ENCODE measurements around the gene HIVEP3. TPM values are rescaled to one million over a fixed set of nuclear protein-coding genes. Genes with fewer than 3 reads are reported as not detected.
A peak's percentile ranks its signal among the peaks of the same experiment; 100 is the strongest.

The HIVEP3 gene
- total RNA-seq, 1 donor from 2014 or later: 73.9 TPM

DNA sequence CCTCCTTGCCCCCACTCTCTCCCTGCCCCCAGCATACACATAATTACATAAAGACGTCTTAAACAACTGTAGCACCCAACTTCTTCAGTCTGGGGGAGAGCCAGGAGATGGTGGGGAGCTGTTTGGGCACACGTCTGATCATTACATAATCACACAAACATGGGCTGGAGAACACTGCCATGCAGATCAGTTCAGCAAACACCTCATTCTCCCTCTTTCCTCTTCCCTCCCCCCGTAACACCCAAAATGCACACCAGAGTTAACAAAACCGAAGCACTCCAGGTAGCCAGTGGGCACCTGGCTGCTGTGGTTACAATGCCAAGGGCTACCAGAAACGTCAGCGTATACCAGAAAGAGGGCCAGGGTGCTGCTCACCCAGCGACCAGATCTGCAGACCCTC, 1.6 kb downstream of the HIVEP3 start:
- peak; percentile 61 for DNase-seq
- Mint-ChIP-seq H3K36me3 (ENCODE audit: low read depth) (peaks cover 2% of the 10 kb centered on the region), H3K4me1 (peaks cover 68% of the 10 kb centered on the region), H3K27me3 (peaks cover 1% of the 10 kb centered on the region), H3K27ac (peak overlapping the region; percentile 82), H3K9me3 (peaks cover 6% of the 10 kb centered on the region), H3K4me3 (peak overlapping the region; percentile 95)
- intact Hi-C loops (cut with micrococcal nuclease): loop anchor here (5.0 kb wide), 1 partner anchor 175 kb away; no protein-coding TSS in a partner anchor

DNA sequence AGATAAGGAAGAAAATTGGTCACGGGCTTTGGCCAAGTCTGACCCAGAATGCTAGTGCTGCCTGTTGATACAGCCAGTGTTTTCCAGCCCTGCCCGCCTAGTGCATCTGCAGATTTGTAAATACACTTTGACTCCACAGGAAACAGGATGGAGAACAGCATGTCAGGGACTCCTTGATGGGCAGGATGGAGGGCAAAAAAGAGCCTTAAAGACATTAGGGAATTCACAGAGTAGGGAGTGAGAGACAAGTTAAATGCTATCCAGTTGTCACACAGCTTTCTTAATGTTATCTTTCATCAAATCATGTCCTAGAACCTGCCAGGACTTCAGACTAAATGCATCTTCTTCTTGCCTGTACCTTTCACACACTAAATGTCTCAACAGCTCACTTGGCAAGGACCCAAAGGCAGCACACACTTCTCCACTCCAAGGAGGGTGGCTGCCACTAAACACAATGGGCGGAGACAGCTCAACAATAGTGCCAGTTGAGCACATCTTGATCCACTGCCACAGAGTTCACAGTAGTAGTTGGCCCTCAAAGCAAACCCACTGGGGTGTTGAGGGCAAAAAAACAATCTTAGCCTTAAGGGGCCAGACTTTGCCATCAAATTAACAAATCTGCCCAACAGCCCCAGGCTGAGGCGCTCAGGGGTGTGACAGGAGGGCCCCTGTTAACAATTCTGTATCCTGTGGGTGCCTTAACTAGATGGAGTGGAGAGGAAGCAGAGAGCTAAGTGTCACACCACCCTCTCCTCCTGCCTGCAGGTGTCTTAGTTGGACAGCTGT, 2.7 kb downstream of the HIVEP3 start:
- intact Hi-C loops (cut with micrococcal nuclease): loop anchor here (2.0 to 5.0 kb wide), 2 partner anchors 17 to 174 kb away; no protein-coding TSS in a partner anchor
- H3K9me3 Mint-ChIP-seq: peaks cover 11% of the 10 kb centered on the region
- H3K36me3 Mint-ChIP-seq (ENCODE audit: low read depth): peaks cover 9% of the 10 kb centered on the region
- peak overlapping the region; percentile 87 for H3K27ac Mint-ChIP-seq
- peaks cover 73% of the 10 kb centered on the region for H3K4me1 Mint-ChIP-seq
- H3K4me3 Mint-ChIP-seq: peak overlapping the region; percentile 95
- peaks cover 3% of the 10 kb centered on the region for H3K27me3 Mint-ChIP-seq
- DNase-seq: peak; percentile 74

DNA sequence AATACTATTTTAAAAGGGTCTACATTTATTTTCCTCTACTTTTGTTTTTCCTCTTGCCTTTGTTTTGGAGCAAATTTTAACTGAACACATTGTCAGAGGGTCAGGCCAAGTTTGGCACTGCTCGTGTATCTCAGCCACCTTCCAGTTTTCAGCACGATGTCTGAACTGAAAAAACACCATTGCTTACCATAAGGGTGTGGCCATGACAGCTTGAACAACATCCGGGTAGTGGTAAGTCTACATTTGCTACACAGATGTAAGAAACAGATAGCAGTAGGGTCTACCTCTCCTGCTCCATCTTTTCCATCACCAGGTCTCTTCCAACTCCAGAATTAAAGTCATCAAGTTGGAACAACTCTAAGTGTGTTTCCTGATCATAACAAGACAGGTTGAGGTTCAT, 4.2 kb downstream of the HIVEP3 start:
- peaks cover 61% of the 10 kb centered on the region for H3K4me1 Mint-ChIP-seq
- intact Hi-C loops (cut with micrococcal nuclease): loop anchor here (2.0 kb wide), 1 partner anchor 16 kb away; no protein-coding TSS in a partner anchor

DNA sequence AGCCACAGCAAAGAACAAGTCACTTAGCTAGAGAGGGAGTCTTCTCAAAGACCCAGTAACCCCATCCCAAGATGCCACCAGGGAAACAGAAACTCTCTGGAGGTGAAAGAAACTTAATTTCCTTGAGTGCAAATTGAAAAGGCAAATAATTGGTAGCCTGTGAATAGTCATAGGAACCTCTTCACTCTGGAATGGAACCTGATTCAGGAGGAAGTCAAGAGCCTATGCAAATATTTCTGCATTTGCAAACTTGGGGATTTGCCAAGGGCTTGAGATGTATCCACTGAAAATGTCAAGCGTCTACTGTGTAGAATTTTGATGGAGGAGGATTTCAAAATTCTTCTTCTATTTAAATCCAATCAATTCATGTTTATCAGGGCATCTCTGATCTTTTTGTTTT, 5.7 kb downstream of the HIVEP3 start:
- H3K4me1 Mint-ChIP-seq: peaks cover 53% of the 10 kb centered on the region
- peaks cover 27% of the 10 kb centered on the region for H3K9me3 Mint-ChIP-seq
- H3K4me3 Mint-ChIP-seq: no peak overlapping the region
- peaks cover 14% of the 10 kb centered on the region for H3K27me3 Mint-ChIP-seq
- peaks cover 14% of the 10 kb centered on the region for H3K36me3 Mint-ChIP-seq (ENCODE audit: low read depth)
- intact Hi-C loops (cut with micrococcal nuclease): no loop called here
- no peak overlapping the region for H3K27ac Mint-ChIP-seq
- no peak for DNase-seq

More for the DNA sequence above, 4.2 kb downstream of the HIVEP3 start:
- peak overlapping the region; percentile 22 for H3K4me3 Mint-ChIP-seq
- peak overlapping the region; percentile 90 for H3K27ac Mint-ChIP-seq
- DNase-seq: peak; percentile 79
- H3K36me3 Mint-ChIP-seq (ENCODE audit: low read depth): peaks cover 11% of the 10 kb centered on the region
- H3K27me3 Mint-ChIP-seq: peaks cover 8% of the 10 kb centered on the region
- H3K9me3 Mint-ChIP-seq: peaks cover 15% of the 10 kb centered on the region

DNA sequence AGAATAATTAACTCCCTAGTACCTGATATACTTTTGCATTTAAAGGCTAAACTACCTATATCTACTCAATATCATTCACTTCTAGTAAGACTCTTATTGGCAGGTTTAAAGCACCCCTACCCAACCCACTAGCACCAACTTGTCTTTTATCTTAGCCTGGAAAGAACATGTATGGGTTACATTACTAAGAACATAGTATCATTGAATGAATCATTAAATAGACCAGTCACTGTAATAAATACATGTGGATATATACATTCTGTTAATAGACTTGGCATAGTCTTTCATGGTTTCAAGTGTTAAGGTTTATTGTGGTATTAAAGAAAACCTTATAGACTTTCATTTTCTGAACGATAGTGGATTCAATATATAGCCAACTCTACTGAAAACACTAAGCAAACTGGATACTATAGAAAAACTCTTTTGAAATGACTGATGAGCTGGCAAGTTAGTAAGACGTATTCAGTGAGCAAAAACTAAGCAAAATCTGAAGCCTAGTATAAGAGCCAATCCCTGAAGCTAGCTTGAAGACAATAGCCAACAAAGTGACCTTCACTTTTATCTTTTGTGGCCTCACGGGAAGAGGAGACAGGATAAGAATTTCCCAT, 10.3 kb downstream of the HIVEP3 start:
- Mint-ChIP-seq H3K27me3 (peaks cover 14% of the 10 kb centered on the region), H3K4me1 (peaks cover 43% of the 10 kb centered on the region), H3K9me3 (peaks cover 29% of the 10 kb centered on the region), H3K4me3 (no peak overlapping the region), H3K27ac (no peak overlapping the region), H3K36me3 (ENCODE audit: low read depth) (peaks cover 19% of the 10 kb centered on the region)
- DNase-seq: no peak
- intact Hi-C loops (cut with micrococcal nuclease): no loop called here

DNA sequence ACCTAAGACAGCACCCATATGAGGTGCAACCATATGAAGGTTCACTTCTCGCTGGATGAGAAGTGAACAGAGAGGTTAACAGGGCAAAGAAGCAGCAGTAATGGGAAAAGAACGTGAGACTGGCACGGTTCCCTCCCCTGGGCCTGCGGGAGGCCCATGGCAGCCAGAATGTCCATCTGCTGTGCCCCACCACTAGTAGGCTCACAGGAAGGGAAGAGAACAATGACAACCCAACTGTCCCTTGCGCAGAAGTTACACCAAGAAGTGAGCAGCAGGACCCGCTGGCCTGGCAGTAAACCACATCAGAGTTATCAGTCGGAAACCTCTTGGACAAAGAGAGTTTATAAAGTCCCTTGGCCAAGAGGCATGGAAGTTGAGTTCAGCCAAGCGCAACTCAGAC, 11.3 kb downstream of the HIVEP3 start:
- peaks cover 14% of the 10 kb centered on the region for H3K27me3 Mint-ChIP-seq
- peaks cover 50% of the 10 kb centered on the region for H3K4me1 Mint-ChIP-seq
- peaks cover 19% of the 10 kb centered on the region for H3K36me3 Mint-ChIP-seq (ENCODE audit: low read depth)
- intact Hi-C loops (cut with micrococcal nuclease): no loop called here
- no peak overlapping the region for H3K27ac Mint-ChIP-seq
- H3K4me3 Mint-ChIP-seq: no peak overlapping the region
- peak; percentile 48 for DNase-seq
- H3K9me3 Mint-ChIP-seq: peaks cover 29% of the 10 kb centered on the region

DNA sequence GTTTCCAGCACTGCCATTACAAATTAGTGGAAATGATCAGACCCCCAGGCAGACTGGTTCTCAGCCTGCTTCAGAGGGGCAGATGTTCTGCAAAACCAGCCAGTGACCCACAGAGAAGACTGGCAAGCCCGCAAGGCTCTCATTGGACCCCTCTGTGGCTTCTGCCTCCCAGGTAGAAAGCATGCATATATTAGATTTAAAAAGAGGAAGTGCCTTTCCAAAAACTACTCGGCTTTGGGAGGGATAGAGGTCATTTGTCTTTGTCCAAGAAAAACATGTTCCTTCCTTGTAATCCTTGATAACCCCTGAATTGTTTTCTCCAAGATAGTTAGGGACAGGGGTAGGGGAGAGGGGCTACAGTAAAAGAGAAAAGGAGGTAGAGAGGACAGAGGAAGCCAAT, 11.8 kb downstream of the HIVEP3 start:
- DNase-seq: no peak
- Mint-ChIP-seq H3K27me3 (peaks cover 12% of the 10 kb centered on the region), H3K4me1 (peaks cover 50% of the 10 kb centered on the region), H3K36me3 (ENCODE audit: low read depth) (peaks cover 15% of the 10 kb centered on the region), H3K4me3 (no peak overlapping the region), H3K9me3 (peaks cover 27% of the 10 kb centered on the region), H3K27ac (no peak overlapping the region)
- intact Hi-C loops (cut with micrococcal nuclease): no loop called here

DNA sequence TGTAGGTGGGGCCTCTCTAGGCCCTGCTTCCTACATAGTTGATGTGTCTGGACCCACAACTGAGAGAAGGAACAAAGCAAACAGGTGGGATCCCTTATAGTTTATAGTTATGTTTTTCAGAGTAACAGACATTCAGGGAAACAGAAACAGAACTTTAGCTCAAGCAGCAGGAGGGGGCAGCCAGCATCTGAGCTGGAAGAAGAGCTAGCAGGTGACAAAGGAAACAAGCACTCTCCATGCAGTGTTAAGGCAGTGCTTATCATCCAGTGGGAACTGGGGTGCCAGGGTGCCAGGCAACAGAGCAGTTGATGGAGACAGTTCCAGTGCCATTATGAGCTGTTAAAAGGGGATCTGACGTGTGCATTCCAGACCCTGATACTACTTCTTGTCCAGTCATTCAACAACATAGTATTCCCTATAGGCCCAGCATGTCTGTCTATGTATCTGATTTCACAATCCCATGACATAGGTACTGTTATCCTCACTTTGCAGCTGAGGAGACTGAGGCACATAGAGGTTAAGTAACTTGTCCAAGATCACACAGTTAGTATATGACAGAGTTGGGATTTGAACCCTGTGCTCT, 13.5 kb downstream of the HIVEP3 start:
- peaks cover 20% of the 10 kb centered on the region for H3K9me3 Mint-ChIP-seq
- peaks cover 6% of the 10 kb centered on the region for H3K27me3 Mint-ChIP-seq
- peak; percentile 57 for DNase-seq
- peaks cover 63% of the 10 kb centered on the region for H3K4me1 Mint-ChIP-seq
- peaks cover 8% of the 10 kb centered on the region for H3K36me3 Mint-ChIP-seq (ENCODE audit: low read depth)
- H3K27ac Mint-ChIP-seq: peak overlapping the region; percentile 39
- H3K4me3 Mint-ChIP-seq: no peak overlapping the region
- intact Hi-C loops (cut with micrococcal nuclease): no loop called here

DNA sequence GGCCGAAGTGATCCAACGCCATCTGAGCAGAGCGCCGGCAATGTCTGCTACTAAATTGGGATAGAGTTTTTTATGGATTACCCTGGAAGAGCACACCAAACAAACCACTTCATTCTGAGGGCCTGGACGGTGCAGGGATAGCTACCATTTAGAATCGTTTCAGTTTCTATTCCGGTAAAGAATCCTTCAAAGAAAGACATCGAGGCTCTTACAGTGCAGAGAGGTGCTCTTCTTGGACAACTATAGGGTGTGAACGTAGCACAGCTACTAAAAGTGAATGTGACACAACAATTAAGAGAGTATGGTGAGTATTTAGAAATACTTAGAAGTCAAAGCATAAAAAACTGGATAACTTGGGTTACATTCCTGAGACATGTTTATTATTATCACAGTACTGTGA, 16.1 kb downstream of the HIVEP3 start:
- intact Hi-C loops (cut with micrococcal nuclease): no loop called here
- Mint-ChIP-seq H3K9me3 (peaks cover 4% of the 10 kb centered on the region), H3K27me3 (no peaks in the 10 kb centered on the region), H3K27ac (peak overlapping the region; percentile 72), H3K4me3 (peak overlapping the region; percentile 50), H3K4me1 (peaks cover 78% of the 10 kb centered on the region), H3K36me3 (ENCODE audit: low read depth) (peaks cover 4% of the 10 kb centered on the region)
- no peak for DNase-seq

DNA sequence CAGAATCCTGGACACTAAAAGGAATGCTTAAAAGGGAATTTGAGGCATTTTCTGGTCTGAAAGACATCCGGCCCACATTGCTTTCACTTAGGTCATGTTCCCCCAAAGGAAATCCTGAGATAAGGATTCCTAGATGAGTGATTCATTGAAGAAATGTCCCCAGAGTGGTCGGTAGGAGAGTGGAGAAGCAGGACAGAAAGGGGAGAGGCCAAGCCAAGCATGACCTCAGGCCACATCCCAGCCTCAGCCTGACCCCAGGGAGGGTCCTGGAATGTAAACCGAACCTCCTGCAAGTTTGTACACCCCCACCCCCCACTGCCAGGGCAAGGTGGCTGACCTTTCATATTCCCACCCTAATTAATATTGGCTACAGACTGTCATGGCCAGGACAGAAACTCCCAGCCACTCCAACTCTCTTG, 16.6 kb downstream of the HIVEP3 start:
- Mint-ChIP-seq H3K27me3 (no peaks in the 10 kb centered on the region), H3K9me3 (no peaks in the 10 kb centered on the region), H3K36me3 (ENCODE audit: low read depth) (peaks cover 4% of the 10 kb centered on the region), H3K4me1 (peaks cover 79% of the 10 kb centered on the region), H3K27ac (peak overlapping the region; percentile 72), H3K4me3 (peak overlapping the region; percentile 50)
- intact Hi-C loops (cut with micrococcal nuclease): no loop called here
- DNase-seq: no peak

DNA sequence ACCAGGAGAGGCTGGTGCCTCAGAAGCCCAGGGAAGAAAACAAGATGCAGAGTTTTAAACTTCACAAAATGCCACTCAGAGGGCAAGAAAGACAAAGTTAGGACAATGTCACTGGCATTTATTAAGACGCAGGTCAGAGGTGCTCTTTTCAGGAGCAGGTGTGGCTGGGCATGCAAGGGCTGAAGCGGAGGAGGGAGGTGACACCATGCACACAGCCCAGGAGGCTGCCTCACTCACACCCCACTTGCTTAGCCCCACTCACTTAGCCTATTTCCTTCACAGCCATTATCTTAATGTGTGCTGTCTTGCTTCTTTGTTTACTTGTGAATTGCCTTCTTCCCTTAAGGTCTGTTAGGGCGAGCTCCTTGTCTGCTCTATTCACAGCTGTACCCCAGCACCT, 17.2 kb downstream of the HIVEP3 start:
- H3K4me1 Mint-ChIP-seq: peaks cover 79% of the 10 kb centered on the region
- intact Hi-C loops (cut with micrococcal nuclease): no loop called here
- peaks cover 4% of the 10 kb centered on the region for H3K36me3 Mint-ChIP-seq (ENCODE audit: low read depth)
- no peaks in the 10 kb centered on the region for H3K27me3 Mint-ChIP-seq
- H3K9me3 Mint-ChIP-seq: no peaks in the 10 kb centered on the region
- H3K4me3 Mint-ChIP-seq: peak overlapping the region; percentile 20
- peak; percentile 56 for DNase-seq
- H3K27ac Mint-ChIP-seq: peak overlapping the region; percentile 62

DNA sequence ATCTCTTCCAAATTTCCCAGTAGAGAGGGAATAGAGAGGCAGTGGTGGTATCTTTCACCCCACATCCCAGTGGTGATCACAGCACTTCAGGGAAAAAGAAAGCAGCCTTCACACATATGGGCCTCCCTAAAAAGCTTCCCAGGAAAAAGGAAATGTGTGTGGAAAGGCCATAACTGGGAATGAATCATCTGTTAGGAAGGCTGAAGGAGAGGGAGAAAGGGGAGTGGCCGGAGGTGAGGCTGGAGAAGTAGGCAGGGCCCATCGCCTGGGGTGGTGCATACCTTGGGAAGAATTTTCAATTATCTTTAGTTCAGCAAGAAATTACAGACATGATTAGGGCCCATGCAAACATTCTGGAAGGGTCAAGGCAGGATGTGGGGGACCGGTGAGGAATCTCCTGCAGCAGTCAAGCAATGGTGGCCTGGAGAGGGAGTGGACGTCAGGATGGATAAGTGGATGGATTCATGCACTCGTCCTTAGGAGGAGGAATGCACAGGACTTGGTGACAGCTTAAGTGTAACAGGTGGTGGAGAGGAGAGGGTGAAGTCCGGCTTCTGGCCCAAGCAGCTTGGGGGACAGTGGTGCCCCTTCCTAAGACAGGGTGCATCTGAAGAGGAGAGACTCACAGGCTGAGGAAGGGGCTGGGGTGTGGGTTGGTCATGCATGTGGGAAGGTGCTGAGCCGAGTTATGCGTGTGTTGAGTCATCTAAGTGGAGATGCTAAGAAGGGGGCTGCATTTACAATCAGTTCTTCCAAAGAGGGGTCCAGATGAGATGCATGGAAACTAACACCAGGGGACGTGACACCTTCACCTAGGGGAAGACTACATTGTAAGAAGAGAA, 17.9 kb downstream of the HIVEP3 start:
- intact Hi-C loops (cut with micrococcal nuclease): no loop called here
- H3K27ac Mint-ChIP-seq: peak overlapping the region; percentile 34
- H3K36me3 Mint-ChIP-seq (ENCODE audit: low read depth): peaks cover 3% of the 10 kb centered on the region
- peaks cover 78% of the 10 kb centered on the region for H3K4me1 Mint-ChIP-seq
- no peak overlapping the region for H3K4me3 Mint-ChIP-seq
- H3K9me3 Mint-ChIP-seq: no peaks in the 10 kb centered on the region
- H3K27me3 Mint-ChIP-seq: no peaks in the 10 kb centered on the region
- peak; percentile 54 for DNase-seq

DNA sequence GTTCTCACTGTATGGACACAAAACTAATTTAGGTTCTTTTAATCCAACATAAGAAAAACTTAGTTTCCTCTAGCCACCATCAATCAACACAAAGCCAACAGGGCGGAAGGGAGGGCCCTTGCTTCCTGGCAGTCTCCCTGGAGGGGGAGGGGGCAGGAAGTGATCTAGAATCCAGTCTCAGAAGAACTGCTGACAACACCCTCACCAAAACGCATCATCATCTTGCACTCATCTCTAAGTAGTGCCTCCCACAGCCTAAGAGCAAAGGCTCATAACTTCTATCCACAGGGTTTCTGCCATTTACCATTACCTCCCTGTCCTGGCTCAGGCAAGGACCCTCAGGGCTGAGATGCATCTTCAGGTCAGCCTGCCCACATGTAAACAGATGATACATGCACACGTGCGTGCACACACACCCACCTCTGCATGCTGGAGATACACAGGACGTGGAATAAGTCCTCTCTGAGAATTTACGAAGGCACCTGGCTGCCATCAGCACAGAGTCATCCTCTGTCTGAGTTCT, 20.5 kb downstream of the HIVEP3 start:
- intact Hi-C loops (cut with micrococcal nuclease): loop anchor here (2.0 to 10.0 kb wide), 4 partner anchors 17 to 383 kb away; no protein-coding TSS in a partner anchor
- Mint-ChIP-seq H3K4me1 (peaks cover 77% of the 10 kb centered on the region), H3K27ac (peak overlapping the region; percentile 89), H3K27me3 (no peaks in the 10 kb centered on the region), H3K9me3 (no peaks in the 10 kb centered on the region), H3K36me3 (ENCODE audit: low read depth) (no peaks in the 10 kb centered on the region), H3K4me3 (peak overlapping the region; percentile 68)
- DNase-seq: peak; percentile 95
